GM18517 (cell line): ENCODE results near the gene UNK.
A peak's percentile ranks its signal among the peaks of the same experiment; 100 is the strongest.
"Not testable (repeated sequence)": the region's sequence is repeated elsewhere in the genome, so short reads cannot be mapped to it uniquely, and the experiment has no call there.

Experiments used
- ATAC-seq: cut with Tn5 transposase; IDR thresholded peaks from one replicate; pipeline ENCODE4 v1.9.1; 2021; ENCODE audit warnings: mild to moderate bottlenecking, moderate library complexity; ENCODE audit not compliant: unreplicated experiment

UNK gene

GRCh38 chr17:75773121-75773807 is 11.3 kb upstream of the UNK start:
- ATAC-seq, result no peak

- no peak for ATAC-seq
These were observed 10.7 kb upstream of the UNK start for GRCh38 chr17:75773808-75774470.

- no peak for ATAC-seq
These were observed 10.1 kb upstream of the UNK start for GRCh38 chr17:75774471-75774990.

GRCh38 chr17:75774991-75775668 is 9.5 kb upstream of the UNK start:
- ATAC-seq, result no peak

- ATAC-seq, result no peak
These were observed 8.0 kb upstream of the UNK start for GRCh38 chr17:75776386-75777295.

- no peak for ATAC-seq
These were observed 7.2 kb upstream of the UNK start for GRCh38 chr17:75777296-75777922.

GRCh38 chr17:75778066-75778860 is 6.3 kb upstream of the UNK start:
- ATAC-seq, result not testable (repeated sequence)

- no peak for ATAC-seq
These were observed 5.8 kb upstream of the UNK start for GRCh38 chr17:75778861-75779249.

- peak; percentile 75 for ATAC-seq
These were observed 5.2 kb upstream of the UNK start for GRCh38 chr17:75779250-75779986.

- no peak for ATAC-seq
These were observed 4.4 kb upstream of the UNK start for GRCh38 chr17:75779987-75780889.

GRCh38 chr17:75783069-75783783 is 1.4 kb upstream of the UNK start:
- no peak for ATAC-seq

- peak; percentile 2 for ATAC-seq
These were observed 668 bp upstream of the UNK start for GRCh38 chr17:75783803-75784472.

- peak; percentile 44 for ATAC-seq
These were observed 647 bp downstream of the UNK start for GRCh38 chr17:75785016-75785890.

- ATAC-seq, result no peak
These were observed 6.6 kb downstream of the UNK start for GRCh38 chr17:75791254-75791653.

GRCh38 chr17:75793460-75793859 is 8.9 kb downstream of the UNK start:
- no peak for ATAC-seq
